GM12874 (cell line): ENCODE measurements around the gene SEMA6A.

Experiments used
- TF ChIP-seq, protein P1 (sequence below): IDR thresholded peaks from 2 replicates; pipeline ENCODE4 v1.5.1; 2011; ENCODE audit warnings: low read depth, mild to moderate bottlenecking, control low read depth, low read length, moderate library complexity; ENCODE audit not compliant: insufficient read depth

Gene SEMA6A

DNA sequence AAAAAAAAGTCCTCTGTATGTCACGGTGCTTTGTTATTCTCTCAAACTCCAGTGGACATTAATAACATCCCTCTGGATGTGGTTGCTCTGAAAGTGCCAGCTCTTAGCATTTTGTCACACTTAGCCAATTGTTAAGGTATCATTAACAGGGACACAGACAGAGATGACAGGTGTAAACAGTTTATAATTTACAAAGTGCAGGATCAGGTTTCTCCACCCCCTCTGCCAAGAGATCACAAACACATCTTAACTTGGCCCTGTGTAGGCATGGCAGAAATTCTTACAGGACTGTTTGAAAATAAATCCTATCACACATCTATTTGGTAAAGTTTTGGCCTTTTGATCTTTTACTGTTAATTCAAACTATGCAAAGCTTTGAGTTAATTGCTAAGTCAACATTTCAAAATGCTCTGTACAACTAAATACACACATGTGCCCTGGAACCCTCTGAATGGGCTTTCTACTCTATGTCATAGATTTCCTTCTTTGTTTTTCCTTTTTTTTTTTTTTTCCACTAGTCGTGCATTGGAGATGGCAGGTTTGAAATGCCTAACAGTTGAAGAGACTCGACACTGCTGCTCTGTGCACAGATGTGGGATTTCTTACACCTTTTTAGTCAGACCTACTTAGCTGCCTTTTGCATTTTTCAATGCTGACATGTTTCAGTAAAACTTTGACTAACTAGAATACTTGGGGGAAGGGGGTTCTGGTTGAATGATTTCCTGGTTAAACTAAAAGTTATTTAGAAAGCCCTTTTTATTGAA, 41.7 kb downstream of the SEMA6A start:
- TF ChIP-seq, protein P1, sequence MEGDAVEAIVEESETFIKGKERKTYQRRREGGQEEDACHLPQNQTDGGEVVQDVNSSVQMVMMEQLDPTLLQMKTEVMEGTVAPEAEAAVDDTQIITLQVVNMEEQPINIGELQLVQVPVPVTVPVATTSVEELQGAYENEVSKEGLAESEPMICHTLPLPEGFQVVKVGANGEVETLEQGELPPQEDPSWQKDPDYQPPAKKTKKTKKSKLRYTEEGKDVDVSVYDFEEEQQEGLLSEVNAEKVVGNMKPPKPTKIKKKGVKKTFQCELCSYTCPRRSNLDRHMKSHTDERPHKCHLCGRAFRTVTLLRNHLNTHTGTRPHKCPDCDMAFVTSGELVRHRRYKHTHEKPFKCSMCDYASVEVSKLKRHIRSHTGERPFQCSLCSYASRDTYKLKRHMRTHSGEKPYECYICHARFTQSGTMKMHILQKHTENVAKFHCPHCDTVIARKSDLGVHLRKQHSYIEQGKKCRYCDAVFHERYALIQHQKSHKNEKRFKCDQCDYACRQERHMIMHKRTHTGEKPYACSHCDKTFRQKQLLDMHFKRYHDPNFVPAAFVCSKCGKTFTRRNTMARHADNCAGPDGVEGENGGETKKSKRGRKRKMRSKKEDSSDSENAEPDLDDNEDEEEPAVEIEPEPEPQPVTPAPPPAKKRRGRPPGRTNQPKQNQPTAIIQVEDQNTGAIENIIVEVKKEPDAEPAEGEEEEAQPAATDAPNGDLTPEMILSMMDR: no peak

DNA sequence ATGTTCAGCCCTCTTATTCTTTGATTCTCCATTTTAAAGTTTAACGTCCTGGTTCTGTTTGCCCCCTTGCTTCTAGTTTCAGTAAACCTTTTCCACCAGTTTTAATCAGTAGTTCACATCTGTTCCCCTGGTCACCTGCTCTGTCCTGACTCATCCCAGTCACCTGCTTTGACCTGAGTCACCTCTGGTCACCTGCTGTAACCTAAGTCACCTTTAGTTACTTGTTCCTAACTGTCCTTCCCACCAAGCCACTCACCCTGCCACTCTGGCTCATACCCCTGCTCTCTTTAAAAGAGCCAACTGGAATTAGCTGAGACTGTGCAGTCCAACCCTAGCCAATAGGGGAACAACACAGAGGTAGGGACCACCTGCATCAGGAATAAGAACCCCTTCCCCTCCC, 43.0 kb downstream of the SEMA6A start:
- TF ChIP-seq, protein P1: no peak

DNA sequence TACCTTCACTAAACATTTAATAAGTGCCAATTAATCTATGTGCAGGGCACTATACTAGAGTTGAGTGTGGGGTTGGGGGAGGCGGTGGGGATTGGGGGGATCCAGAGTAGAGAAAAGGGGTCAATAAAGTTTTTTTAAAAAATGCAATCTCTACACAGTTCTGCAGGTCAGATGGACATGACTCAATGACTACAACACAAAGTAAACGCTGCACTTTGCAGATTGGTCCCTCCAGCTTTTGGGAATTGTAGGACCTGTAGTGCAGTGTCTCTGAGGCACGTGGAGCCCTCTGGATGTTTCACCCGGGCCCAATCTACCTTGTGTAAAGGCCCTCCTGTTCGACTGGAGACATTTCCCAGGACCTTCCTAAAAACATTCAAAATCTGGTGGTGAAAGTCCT, 43.5 kb downstream of the SEMA6A start:
- TF ChIP-seq, protein P1: no peak

DNA sequence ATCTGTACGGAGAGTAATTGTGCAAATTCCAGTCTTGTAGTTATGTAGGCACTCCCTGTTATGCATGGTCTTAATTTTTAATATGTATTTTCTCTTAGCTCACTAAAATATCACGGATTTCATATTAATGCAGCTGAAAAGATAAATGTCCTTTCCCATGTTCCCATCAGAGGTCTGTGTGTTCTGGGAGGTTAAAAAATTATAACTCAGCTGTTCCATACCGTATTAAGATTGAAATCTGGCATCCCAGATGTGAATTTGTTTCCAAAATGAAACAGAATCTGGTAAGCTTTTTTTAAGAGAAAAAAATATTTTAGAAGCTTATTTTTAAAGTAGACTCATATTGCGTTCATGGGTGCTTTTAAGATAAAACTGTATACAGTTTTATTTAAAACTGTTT, 44.3 kb downstream of the SEMA6A start:
- TF ChIP-seq, protein P1: no peak

DNA sequence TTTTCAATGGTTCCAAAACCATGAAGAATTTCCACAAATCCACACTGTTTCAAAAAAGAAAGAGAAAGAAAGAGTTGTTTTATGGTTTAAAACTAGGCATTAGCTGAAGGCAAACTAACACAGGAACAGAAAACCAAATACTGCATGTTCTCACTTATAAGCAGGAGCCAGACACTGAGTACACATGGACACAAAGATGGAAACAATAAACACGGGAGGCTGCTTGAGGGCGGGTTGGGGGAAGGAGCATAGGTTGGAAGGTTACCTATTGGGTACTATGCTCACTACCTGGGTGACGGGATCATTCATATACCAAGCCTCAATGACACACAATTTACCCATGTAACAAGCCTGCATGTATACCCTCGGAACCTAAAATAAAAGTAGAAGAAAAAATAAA, 45.0 kb downstream of the SEMA6A start:
- TF ChIP-seq, protein P1: no peak

DNA sequence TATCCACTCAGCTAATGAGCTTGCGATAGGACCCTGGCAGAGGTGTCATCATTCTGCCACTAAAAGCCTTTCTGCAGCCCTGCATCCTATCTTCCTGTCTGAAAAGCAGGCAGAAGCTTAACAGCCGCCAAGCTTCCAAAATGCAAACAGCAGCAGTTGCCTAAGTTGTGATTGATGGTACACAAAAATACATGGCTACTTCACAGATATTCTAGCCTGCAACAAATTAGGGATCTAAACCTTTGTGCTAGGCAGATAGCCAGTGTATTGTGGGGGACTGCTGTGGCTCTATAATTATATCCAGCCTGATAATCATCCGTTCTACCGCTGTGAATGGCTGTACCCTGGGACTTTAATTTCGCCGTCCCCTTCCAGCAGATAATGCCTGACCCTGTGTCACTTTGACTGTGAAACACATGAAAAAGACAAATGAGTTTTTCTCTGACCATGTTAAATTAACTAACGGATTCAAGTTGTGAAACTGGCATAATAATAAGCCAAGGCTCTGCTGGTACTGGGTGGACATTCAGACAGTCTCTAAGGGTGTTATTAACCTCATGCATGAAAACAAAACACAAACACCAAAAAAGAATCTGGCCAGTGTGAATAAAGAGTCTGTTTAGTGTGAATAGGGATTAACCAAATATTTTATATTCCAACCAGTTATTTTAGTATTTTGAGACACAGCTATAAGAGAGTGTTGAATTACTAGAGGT, 45.9 kb downstream of the SEMA6A start:
- TF ChIP-seq, protein P1: no peak

DNA sequence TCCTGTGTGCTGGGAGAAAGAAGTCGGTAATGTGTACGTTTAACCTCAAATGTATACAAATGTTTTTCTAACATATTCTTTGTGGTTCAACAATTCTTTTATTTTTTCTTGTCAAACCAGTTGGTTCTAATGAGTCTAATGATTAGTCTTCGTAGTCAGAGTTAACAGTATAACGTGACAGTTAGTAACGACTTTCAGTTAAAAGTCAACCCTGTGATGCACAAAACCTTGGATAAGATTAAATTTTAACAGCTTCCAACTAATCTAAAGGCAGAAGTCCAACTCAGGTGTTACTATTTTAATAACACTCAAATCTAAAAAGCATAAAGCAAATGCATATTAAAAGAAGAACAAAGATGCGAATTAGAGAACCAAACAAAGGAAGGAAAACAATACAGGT, 47.0 kb downstream of the SEMA6A start:
- TF ChIP-seq, protein P1: no peak
